Activated naive CD4-positive, alpha-beta T cell treated with Interleukin-2 at 50 U/mL for 16 hours (primary cell): Measurements from ENCODE around the gene GSTM2.

Experiments used
- DNase-seq: peaks from one replicate; pipeline ENCODE4 v3.0.0-alpha.2; 2020

The GSTM2 gene

DNA sequence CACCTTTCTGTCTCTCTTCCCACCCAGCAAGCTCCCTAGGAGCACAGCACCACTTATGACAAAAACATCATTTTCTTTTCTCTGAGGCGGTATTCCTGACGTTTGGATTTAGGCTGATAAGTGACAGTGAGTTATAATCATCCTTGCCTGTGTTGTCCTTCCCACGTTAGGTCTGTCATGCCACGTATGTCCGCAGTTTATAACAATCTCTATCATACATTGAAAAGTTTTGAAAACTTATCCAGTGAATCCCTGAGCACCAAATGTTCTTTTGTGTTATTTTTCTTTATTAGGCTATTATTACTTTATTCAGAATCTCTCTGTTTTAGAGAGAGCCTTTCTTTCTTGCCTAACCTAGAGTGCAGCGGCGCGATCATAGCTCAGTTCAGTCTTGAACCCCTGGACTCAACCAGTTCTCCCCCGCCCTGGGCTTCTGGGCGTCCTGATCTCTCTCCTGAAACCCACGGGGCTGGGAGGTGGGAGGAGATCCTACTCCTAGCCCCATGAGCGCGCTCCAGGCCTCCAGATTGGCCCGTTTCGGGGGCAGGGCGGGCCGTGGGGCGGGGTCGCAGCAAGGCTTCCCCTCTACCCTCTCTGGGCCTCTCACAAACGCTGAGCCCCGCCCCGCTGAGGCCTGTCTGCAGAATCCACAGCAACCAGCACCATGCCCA is at the start of gene GSTM2:
Gene GSTM2 (plus strand): TSS at position 606 of the 671 bp plus-strand sequence. CDS start 59 bp downstream, at position 665.
- peak; percentile 84 for DNase-seq

- DNase-seq, result no peak
These were observed 48.9 kb upstream of the GSTM2 start for GRCh38 chr1:109618661-109619575.

- DNase-seq, result peak; percentile 76
These were observed 48.1 kb upstream of the GSTM2 start, which contains the start of the genes AMPD2 and GNAT2 for GRCh38 chr1:109619576-109620400. AMPD2 (plus strand) TSS chr1:109619837; CDS start chr1:109621176, 1,339 bp downstream. GNAT2 (minus strand) TSS chr1:109619616; CDS start chr1:109612870, 6,746 bp downstream.

GRCh38 chr1:109620401-109620791 is 47.5 kb upstream of the GSTM2 start:
- DNase-seq, result no peak

GRCh38 chr1:109620841-109621286 is 47.0 kb upstream of the GSTM2 start:
- peak; percentile 98 for DNase-seq

DNA sequence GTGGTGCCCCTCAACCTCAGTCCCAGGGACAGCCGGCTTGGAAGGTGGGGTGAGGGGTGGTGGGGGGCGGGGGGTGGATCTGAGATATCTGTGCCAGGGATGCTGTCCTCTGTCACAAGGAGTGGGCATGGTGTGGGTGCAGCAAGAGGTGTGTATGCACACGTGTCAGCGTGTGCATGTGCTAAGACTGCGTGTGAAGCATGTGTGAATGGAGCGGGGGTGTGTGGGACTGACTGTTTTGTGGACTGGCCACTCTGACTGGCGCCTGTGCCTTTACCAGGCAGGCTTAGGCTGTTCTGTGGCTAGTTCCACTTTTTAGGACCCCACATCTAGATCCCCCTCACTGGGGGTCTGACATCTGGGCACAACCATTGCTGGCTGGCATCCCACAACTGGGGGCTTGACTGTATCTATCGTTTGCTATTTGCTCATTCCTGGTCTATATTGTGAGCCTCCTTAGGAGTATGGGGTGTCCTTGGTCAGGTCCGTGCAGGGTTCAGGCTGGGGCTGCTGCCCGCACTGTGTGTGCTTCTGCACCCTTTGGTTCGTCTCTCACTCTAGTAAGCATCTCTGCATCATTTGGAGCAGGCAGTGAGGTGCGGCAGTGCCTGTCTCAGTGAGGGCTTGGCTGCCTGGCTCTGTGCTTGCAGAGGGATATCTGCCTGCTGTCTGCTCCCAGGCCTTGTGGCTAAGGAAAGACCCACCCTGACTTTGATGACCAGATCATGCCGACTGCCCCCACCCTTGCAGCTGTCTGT is 46.3 kb upstream of the GSTM2 start:
- peak; percentile 38 for DNase-seq

DNA sequence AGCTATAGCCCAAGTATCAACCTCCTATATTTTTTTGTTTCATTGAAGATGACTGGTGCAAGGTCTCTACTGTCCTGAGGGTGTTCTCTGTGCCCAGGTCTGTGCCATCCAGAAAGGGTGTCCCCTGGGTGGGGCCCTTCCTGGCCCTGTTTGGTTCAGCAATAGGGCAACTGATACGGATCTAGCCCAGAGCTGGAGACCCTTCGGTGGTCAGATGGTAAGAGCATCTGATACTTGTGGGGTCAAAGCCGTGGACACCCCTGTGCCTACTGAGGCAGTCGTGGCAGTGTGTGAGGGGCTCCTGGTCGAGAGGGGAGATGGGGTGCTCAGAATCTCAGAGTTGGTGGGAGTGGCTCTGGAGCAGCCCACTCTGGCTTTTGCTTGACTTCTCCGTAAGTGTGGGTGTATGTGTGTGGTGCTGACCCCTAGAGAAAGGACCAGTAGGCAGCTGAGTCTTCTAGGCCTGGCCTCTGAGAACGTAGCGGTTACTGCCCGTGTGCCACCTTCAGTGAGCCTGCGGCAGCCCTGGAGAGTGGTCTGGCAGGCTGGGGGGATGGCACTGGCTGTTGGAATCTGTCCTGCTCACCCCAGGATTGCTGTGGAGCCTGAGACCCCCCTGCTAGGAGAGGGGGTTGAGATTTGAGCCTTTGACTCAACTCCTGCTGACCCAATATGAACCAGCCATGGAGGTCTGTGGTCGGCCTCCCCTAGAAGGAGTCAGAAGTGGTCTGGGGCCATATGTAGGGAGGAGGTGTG is 45.5 kb upstream of the GSTM2 start:
- no peak for DNase-seq

DNA sequence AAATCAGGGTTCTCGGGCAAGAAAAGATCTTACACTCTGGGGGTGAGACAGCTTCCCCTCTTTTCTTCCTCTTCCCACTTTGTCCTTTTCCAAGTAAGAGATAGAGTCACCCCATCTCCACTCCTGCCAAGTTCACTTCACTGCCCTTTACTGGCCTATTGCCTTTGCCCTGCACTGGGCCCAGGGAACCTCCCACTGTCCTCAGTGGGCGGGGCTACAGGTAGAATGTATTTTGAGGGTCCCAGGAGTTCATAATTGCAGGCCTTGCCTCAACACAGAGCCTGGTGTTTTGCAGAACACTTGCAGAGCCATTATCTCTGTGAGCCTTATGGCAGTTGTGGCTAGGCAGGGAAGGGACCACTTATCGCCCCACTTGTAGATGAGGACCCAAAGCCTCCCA is 45.0 kb upstream of the GSTM2 start:
- DNase-seq, result no peak

DNA sequence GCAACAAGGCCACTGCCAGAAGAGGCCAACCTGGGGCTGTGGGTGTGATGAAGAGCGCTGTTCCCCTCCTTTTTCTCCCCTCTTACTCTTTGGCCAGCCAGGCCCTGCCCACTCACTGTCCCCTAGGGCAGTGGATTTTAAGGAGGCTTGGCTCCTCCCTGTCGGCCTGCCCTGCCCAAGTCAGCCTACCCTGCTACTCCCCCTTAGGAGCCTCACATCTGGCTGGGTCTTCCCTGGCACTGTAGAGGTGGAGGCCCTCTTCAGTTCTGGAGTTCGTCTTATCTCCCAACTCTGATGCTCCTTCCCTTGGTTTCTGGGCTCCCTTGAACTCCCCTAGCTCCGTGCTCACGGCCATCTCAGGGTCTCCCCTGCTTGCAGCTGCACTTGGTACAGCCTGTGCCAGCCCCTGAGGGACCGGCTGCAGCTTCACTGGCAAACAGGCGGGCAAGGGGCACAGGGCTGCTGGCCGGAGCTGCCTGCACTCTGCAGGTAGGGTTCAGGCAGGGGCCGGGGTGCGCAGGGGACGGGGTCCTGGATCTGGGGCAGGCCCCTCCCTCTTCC is 44.2 kb upstream of the GSTM2 start:
- DNase-seq, result no peak

- no peak for DNase-seq
These were observed 43.5 kb upstream of the GSTM2 start for GRCh38 chr1:109624201-109625010.

- no peak for DNase-seq
These were observed 42.7 kb upstream of the GSTM2 start for GRCh38 chr1:109625176-109625575.

DNA sequence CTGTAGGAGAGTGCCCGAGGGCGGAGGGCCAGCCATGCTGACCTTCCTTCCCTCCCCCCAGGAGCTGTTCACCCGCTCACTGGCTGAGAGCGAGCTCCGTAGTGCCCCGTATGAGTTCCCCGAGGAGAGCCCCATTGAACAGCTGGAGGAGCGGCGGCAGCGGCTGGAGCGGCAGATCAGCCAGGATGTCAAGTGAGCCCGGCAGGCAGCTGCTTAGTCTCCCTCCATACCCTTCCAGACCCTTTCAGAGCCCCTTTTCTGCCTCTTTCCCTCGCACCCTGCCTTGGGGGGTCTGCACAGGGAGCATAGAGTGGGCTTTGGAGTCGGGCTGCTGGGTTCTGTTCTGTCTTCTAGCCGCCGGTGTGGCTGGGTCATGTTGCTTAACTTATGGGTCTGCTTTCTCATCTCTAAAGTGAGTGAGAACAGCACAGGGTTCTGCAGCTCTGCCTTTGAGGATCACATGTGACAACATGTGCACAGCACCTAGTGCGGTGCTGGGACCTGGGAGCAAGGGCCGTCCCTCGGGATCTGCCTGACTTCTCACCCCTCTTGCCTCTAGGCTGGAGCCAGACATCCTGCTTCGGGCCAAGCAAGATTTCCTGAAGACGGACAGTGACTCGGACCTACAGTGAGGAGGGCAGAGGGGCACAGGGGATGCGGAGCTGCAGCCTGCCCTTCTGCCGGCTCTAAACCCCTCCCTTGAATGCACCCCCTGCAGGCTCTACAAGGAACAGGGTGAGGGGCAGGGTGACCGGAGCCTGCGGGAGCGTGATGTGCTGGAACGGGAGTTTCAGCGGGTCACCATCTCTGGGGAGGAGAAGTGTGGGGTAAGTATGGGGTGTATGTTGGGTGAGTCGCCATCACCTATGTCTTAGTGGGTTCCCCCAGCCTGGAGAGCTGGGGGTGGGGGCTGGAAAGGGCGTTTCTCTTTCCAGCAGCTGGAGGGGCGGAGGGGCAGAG is 42.0 kb upstream of the GSTM2 start:
- DNase-seq, result no peak

DNA sequence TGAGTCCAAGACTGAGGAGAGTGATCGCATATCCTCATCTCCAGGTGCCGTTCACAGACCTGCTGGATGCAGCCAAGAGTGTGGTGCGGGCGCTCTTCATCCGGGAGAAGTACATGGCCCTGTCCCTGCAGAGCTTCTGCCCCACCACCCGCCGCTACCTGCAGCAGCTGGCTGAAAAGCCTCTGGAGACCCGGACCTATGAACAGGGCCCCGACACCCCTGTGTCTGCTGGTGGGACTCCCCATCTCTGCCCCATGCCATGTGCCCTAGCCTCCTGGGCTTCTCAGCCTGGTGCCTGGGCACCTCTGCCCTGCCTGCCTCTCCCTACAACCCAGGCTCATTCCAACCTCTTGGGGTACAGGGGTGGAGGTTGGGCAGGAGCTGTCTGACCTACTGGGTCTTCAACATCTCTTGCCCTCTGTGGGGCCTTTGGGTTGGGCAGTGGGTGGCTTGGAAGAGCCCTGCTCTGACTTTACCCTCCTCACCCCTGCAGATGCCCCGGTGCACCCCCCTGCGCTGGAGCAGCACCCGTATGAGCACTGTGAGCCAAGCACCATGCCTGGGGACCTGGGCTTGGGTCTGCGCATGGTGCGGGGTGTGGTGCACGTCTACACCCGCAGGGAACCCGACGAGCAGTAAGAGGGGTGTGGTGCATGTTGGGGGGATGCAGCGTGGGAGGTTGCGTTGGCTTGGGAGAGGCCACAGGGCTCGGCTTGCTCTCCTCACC is 41.0 kb upstream of the GSTM2 start:
- DNase-seq, result no peak

GRCh38 chr1:109627692-109628399 is 40.0 kb upstream of the GSTM2 start:
- no peak for DNase-seq

DNA sequence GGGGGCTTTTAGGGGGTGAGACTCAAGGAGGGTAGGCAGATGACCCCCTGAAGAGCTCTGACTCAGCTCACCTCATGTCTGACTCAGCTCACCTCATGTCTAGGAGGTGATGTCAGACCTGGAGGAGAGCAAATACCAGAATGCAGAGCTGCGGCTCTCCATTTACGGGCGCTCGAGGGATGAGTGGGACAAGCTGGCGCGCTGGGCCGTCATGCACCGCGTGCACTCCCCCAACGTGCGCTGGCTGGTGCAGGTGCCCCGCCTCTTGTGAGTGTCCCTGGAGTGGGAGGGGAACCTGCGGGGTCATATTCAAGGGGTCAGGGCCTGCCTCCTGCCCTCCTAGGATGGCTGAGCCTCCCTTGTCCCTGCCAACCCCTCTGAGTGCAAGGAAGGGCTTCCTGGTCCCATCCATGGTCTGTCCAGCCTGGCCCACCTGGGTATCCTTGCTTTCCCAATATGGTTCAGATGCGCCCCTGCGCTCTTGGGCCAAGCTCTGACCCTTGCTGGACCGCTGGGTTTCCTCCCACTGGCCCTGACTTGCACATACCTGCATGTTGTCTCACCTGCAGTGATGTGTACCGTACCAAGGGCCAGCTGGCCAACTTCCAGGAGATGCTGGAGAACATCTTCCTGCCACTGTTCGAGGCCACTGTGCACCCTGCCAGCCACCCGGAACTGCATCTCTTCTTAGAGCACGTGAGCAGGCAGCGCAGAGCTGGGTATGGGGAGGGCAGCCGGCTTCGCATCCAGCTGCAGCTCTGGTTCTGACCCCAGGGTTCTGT is 39.1 kb upstream of the GSTM2 start:
- DNase-seq, result no peak

DNA sequence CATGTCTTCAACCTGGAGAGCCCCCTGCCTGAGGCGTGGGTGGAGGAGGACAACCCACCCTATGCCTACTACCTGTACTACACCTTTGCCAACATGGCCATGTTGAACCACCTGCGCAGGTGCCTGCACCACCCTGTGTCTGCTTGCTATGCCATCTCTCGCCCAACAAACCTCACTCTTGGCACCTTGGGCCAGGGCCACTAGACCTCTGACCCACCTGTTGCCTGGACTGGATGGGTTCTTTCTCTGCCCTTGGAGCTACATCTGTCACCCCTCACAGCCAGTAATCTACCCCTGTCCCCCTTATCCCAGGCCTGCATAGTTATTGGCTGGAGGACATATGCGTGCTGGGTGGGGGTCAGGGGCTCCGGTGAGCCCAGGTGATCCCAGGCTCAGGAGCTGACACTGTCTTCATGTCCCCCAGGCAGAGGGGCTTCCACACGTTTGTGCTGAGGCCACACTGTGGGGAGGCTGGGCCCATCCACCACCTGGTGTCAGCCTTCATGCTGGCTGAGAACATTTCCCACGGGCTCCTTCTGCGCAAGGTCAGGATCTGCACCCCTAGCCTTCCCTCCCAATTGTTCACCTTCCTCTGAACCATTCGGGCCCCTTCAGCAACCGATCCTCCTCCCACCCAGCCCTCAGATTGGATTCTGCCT is 38.4 kb upstream of the GSTM2 start:
- DNase-seq, result no peak
